ENCODE results near the gene RCHY1. TPM values are rescaled to one million over a fixed set of nuclear protein-coding genes. Genes with fewer than 3 reads are reported as not detected.

Gene RCHY1
- 13.7 to 18.0 TPM (median 15.7 TPM) in 5 replicates for total RNA-seq (2022; extraction: Qiagen RNA extraction; ENCODE audit: low read depth)

DNA sequence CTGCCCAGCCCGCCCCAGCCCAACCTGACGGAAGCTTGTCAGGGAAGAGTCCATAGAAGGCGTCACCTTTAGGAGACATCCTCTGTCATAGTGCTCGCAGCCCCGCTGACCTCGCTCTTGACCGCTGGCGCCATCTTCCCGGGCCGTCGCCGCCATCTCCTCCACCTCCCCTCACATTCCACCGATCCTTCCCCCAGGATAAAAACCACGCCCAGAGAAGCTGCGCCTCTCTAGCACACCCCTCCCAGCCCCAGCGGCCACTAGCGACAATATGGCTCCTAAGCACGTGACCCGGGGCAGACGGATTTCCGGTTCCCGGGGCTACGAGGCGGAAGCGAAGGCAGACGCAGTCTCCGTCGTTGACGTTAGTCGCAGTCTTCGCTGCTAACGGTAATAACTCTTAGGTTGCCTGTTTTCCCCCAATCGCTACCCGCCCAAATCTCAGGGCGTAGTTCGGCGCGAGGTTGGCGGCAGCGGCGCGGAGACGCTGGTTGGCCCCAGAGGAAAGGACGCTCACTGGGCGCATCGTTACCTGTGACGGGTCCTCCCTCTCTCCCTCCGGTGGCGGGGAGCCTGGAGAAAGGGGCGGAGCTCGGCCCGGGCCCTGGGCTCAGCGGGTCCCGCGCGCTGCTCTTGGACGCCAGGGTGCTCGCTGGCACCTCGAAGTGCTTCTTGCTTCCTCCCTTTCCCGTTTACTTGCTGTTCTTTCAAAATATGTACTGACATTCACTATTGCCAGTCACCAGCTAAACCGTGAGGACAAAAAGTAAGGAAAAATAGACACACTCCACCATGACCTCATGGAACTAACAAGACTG, at the start of gene RCHY1, which contains the start of gene THAP6:
RCHY1 (minus strand) TSS at position 273 of the 818 bp plus-strand sequence; CDS start at position 156, 117 bp downstream.
THAP6 (plus strand) TSS at position 343 of the 818 bp plus-strand sequence. CDS start 980 bp downstream, outside the sequence.

GRCh38 chr4:75555294-75556164, 41.3 kb upstream of the RCHY1 start, which contains the start of gene ODAPH:
ODAPH (plus strand) TSS chr4:75556066; CDS start chr4:75556083, 17 bp downstream.

Other genes with a start within 250 kb of the RCHY1 start
- gene THAP6, start 70 bp upstream of the RCHY1 start, total RNA-seq (2022; extraction: Qiagen RNA extraction; ENCODE audit: low read depth), result 5.1 to 7.2 TPM (median 5.9 TPM) in 5 replicates
- gene ODAPH, start 41.7 kb upstream of the RCHY1 start, total RNA-seq (2022; extraction: Qiagen RNA extraction; ENCODE audit: low read depth), result 0.16 to 0.23 TPM (median 0.21 TPM) in 4 of 5 replicates, not detected in the other
- gene CDKL2, start 116.1 kb upstream of the RCHY1 start, total RNA-seq (2022; extraction: Qiagen RNA extraction; ENCODE audit: low read depth), result 0.45 to 0.86 TPM (median 0.64 TPM) in 5 replicates
- gene G3BP2, start 159.0 kb upstream of the RCHY1 start, total RNA-seq (2022; extraction: Qiagen RNA extraction; ENCODE audit: low read depth), result 79.7 to 111 TPM (median 95.8 TPM) in 5 replicates
- 23.2 to 30.5 TPM (median 27.5 TPM) in 5 replicates for gene USO1, start 210.2 kb upstream of the RCHY1 start, total RNA-seq (2022; extraction: Qiagen RNA extraction; ENCODE audit: low read depth)